Measurements from ENCODE around the gene PALLD.

The PALLD gene

DNA sequence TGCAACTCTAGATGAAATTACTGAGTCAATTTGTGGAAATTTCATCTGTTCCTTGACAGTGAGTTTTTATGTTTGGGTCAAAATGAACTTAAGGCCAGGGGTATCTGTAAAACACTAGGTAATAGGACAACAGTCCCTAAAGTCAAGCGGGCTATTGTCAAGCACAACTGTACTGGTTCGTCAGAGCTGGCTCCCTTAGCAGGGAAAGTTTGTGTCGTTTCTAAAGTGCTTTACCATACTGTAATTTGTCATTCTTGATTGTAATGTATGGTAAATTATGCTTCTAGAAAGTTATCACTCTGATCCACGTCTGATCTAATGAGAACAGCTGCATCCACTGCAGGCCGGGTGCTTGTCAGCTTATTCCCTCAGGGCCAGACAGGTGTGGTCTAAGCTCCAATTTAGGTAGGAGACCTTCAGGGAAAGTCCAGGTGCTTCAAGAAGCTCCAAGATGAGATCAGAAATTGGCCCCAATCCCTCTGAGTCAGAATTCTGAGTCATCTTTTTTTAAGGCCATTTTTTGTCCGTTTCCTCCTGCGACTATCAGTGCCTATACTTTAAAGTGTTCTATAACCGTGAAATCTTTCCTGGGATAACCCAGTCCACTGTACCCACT lies 92.2 kb downstream of the PALLD start:
- no peak for DNase-seq

DNA sequence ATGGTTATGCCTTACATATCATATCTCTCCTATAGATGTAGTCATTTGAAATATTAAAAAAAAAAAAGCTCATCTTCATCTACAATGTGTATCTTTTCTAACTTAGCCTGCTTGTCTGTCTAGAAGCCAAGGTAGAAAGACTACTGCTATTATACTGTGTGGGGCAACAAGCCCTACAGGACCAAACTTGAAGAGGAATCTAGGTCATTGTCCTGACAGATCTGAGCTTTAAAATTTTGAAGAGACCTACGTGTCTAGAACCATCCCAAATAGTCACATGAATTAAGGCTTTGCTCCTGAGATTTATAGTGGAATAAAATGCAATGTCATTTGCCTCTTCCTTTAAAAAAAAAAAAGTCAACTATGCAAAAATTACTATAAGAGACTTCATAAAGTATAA lies 95.8 kb downstream of the PALLD start:
- no peak for DNase-seq

DNA sequence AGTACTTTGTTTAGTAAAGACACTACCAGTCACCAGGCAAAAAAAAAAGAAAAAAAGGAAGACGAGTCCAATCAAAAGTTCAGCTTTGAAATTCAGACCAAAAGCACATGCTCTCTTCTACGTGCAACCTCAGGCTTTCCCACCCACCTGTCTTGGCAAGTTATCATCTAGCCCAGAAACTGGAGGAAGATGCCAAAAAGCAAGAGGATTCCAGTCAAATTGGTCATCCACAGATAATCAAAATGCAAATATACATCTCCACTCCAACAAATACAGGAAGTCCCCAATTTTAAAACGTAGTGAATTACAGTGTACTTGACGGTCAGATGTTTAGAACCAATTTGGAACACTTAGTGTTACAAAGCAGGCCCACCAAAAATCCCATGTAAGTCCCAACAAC lies 96.5 kb downstream of the PALLD start:
- no peak for DNase-seq

DNA sequence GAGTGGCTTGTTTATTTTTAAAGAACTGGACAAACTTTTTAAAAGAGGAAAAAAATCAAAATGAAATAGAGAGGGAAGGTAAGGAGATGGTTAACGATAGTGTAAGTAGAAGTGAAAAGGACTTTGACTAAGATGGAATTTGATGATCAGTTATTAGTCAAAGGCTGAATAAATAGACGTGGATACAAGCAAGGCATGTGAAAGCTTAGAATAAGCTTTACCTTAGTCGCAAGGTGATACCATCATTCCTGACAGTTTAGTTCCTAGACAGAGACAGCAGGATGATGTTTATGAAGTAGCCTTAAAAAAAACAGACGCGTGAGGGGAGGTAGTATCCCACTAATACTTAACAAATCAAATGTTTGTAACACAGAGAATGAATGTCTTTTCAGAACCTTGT lies 97.3 kb downstream of the PALLD start:
- DNase-seq: no peak

DNA sequence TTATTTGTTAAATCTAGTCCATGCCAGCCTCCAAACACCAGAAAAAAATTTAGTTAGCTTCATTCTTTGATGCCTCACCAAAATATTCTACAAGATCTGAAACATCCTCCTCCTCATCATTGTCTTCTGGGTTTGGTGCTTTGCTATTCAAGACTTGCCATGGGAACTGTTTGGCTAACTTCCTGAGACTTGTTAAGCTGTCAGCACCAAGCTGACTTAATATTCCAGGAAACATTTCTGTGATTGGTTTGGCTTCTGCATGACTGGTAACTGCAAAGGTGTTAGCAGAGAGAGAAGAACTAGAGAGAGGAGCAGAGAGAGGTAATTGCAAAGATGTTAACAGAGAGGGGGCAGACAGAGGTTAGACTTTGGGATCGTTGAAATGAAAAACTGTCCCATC lies 101.3 kb downstream of the PALLD start:
- no peak for DNase-seq

DNA sequence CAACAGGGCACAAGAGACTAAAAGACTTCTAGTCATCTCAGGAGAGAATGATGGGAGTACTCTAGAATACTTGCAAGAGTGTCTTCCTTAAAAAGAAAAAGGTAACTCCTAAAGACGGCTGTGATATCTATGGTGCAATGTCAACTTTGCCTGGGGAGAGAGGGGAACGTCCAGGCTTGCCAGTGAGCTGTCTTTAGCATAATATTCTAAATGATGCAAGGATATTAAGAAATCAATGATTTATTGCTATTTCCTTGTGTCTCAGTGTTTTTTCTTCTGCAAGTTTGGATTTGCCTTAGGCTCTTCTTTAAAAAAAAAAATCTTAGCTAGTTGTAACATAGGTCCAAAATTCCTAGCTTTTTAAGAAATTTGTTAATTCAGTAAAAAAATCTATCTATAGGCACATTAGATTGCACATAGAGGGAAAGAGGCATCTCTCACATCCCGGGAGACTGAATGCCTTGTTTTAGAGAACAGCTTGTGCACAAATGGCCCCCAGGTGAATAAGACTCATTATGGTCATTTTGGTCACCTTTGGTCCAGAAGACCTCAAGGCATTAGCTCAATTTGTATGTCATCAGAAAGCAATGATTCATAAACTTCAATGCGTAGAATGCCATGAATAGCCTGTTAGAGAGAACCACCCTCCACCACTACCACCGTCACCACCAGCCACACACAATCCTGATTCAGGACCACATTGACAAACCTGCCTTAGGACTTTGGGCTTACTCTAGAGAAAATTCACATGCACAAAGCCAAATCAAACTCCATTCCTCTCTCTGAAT lies 104.1 kb downstream of the PALLD start:
- DNase-seq: no peak

DNA sequence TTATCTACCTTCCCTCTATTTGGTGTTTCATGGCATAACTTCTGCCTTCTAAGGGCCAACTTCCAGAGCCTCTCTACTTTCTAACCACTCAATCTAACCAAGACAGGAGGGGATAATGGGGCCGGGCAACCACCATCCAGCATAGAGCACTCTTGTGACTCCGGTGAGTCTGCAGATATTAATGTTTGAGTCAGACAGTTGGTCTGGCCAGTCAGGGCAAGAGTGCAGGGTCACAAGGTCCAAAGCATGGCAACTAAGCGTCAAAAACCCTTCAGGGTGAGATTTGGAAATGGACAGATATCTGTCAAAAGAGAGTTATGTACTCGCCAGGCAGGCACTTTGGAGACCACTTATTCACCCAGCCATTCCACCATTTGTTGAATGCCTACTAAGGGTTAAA lies 105.0 kb downstream of the PALLD start:
- no peak for DNase-seq

DNA sequence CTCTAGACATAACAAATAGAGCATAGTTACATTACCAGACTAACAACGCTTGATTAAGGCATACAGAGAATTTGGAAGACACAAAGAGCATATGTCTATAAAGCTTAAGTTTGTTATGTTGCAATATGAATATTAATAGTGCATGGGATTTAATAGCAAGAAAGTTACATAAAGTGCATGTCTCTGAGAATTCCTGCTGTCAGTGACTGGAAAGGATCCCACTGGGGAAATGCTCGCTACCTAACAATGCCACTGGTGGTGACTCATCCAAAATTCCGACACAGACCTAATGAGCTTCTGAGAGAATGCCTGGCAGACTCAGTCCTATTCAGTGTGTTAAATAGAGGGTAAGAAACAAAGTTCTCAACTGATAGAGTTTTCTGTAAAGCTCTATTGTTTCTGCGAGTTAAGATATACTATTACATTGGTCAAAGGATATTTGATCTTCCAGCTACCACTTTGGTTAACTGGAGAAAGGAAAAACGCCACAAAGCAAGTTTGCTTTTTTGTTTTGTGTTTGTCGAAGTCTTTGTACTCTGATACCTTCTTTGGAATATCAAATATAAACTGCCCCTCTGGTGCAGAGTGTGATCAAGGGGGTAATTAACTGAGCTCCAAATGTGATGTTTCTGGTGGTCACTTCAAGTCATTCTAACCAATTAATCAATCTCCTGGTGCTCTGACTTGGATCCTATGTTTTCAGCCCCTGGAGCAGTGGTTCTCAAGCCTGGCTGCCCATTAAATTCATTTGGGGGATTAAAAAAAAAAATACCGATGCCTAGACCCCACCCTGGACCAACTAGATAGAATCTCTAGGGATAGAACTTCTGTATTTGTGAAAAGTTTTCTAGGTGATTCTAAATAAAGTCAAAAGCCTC lies 107.9 kb downstream of the PALLD start:
- no peak for DNase-seq

DNA sequence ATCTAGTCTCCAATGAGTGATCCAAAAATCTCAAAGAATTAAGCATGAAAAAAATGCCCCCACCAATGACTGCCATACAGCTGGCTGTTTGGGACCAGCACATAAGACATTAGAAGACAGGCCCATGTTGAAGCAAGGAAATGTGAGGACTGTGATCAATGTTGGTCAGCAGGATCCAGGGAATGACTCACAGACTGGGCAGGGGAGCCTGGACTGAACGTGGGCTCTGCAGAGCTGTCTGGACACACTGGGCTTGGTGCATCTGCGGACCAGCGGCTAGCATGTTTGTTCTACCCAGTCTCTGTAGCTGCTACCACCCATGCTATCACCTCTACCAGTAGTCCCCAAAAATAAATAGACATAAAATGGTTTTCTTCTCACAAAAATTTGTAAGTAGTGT lies 108.6 kb downstream of the PALLD start:
- no peak for DNase-seq

DNA sequence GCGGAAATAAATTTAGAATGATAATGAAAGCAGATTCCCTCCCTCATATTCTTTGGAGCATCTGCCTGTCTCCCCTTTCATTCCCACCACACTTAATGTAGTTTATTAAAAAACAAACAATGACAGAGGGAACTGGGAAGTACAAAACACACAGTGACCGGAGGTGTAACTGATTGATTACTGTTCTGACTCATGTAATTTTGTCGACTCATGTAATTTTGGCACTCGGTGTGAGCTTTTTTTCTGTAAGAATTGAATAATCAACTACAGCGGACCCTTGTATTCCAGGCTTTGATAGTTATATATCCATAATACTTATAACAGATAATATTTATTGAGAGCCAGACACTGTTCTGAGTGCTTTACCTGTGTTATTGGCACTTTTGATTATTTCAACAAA lies 110.4 kb downstream of the PALLD start:
- DNase-seq: no peak

DNA sequence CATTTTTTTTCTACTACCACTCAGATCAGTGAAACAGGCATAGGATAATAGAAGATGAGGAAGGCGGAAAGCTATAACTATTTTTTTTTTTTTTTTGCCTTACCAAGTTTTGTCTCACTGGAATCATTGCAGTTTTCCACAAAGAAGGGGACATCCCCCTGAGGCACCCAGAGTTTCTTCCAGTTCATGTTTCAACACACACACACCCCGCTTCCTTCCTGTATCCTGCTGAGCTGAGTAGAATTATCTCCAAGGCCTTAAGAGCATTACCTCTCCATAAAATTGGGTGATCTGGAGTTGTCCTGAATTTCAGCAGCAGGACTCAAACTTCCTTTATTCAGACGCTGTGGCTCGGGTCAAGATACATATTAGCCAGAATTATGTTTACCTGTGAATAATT lies 111.9 kb downstream of the PALLD start:
- DNase-seq: no peak

DNA sequence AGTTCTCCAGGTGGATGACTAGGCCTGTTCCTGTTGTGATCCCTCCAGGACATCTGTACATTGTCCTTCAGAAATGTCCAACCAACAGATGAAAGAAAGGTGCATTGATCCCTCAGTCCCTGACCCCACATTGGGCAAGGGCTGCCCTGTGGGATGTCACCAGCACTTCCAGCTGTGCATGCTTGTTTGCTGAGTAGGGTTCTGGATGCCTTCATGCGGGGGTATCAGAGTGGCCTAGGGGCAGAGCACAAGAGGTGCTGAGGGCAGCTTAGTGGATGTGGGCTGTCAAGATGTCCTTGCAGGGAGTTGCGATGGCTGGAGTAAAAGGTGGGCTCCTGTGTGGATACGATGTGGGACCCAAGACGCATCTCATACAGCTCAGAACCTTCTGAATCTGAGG lies 112.5 kb downstream of the PALLD start:
- no peak for DNase-seq

DNA sequence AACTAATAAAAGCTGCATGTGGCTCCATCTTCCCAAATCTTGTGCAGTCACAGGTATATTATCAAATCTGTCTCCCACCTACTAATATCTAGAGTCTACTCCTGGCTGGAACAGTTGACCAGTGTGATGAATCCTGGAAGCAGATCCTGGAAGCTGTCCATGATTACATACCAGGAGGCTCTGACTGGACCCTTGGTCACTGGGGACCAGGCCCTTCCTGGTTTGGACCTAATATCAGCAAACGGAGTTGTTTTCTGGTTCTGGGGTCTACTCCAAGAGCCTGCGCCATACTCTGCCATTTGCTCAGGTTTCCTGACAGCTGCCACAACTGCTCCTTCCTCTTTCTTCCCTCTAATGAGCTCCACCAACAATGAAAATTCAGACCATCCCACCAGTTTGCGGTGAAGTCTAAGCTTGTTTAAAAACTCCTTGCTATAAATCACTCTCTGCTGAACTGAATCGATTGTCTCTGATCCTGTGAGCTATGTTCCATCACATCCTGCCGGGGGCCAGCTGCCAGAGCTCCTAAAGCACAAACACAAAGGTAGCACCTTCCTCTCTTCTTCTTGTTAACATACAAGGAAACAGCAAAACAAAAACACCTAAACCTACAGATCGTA lies 114.2 kb downstream of the PALLD start:
- no peak for DNase-seq

DNA sequence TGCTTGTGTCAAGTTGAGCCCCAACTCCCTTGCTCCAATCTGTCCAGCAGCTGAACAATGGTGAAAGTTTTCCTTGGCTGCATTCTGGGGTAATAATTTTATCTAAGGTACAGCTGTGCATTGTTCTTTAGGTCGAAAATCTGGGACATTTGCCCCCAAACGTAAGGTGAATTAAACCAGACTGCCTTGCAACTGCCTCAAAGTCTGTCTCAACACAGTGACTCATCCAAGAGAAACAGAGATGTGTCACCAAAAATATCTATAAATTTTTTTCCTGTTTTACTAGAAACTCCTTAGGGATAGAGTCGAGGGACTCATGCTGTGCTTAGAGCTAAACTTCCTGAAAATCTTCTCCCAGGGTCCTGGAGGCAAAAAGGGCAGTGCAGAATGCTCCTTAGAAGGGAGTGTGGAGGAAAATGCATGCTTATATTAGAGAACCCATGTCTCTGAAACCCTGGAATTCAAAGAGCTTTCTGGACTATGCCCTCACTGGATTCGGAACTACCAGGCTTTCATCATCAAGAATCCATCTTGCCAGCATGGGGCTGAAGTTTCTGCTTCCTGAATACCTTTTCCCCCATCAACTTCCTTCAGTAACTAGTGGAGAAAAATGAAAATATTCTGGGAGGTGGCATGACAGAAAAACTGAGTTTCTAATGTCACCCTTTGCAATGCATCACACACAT lies 115.7 kb downstream of the PALLD start:
- DNase-seq: no peak

DNA sequence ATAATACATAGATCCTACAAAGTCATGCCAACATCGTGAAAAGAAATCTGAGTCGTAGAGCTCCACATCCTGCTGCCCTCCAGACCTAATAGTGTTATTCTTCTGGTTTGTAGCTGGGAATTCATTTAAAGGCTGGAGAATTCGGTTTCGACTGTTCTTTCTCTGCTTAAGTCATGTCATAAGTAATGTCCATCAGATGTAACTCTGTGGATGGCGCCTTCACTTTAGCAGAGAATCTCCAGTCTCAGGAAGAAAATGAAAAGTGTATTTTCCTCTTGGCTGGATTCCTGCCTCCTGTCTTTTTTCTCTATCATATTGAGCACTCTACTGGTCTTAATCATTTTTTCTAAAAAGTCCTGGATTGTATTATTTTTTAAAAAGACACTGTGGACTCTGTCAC lies 117.0 kb downstream of the PALLD start:
- no peak for DNase-seq

DNA sequence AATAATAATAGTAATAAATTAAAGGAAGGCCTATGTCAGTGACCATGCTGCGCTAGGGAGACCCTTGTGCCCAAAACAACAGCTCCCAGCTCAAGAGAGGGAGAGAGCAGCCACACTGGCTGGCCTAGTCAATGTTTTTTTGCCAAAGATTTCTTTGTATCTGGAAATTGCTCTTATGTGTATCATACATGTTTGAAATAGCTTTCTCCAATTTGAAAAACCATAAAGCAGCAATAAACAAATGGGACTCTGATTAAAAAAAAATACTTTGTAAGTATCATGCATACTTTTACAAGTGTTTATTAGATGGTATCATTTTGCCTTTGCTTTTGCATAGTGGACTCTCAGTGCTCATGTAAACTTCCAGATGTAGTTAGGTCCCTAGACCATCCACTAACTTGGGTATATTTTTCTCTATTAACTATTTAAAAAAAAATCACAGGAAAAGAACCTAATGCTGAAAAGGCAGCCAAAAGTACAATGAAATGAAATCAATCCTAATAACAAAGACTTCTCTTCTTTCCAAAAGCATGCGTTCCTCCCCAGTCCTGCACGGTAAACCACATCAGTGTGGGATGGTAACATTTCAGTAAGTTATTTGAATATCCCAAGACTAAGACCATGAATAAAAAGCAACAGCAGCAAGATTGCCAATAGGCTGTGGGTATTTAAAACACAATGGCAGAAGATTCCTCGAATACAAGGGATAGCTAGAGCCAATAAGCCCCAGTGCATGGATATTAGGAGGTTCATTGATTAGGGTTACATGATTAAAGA lies 117.6 kb downstream of the PALLD start:
- DNase-seq: no peak

DNA sequence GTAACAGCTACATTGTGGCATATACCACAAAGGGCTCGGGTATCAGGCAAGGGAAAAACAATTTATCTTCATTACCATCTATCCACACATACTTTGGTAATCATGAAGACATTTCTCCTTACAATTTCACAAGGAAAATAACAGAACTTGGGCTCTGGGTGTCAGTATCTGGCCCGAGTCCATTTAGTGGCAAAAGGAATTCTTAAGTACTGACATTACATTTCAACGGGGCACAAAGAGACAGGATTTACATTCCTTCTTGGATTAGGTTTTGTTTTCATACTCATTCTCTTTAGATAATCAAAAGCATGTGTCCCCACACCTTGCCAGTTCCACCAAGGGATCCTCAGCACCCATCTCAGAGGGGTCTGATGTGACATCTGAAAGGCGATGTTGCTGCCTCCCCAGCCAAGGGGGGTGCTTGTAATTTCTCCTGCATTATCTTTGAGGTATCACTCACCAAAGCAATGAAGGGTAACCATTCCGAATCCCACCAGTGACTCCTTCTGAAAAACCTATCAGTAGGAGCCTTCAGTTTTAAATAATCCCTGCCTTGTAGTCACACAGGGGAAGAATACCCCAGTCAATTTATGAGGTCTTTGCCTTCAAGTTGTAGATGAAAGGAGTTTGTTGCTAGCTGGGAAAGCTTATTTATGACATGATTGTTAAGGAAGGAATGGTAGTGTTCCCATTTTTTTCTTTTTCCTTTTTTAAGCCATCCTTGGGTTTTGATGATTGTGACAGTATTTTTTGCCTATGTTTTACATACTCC lies 118.6 kb downstream of the PALLD start:
- DNase-seq: no peak

DNA sequence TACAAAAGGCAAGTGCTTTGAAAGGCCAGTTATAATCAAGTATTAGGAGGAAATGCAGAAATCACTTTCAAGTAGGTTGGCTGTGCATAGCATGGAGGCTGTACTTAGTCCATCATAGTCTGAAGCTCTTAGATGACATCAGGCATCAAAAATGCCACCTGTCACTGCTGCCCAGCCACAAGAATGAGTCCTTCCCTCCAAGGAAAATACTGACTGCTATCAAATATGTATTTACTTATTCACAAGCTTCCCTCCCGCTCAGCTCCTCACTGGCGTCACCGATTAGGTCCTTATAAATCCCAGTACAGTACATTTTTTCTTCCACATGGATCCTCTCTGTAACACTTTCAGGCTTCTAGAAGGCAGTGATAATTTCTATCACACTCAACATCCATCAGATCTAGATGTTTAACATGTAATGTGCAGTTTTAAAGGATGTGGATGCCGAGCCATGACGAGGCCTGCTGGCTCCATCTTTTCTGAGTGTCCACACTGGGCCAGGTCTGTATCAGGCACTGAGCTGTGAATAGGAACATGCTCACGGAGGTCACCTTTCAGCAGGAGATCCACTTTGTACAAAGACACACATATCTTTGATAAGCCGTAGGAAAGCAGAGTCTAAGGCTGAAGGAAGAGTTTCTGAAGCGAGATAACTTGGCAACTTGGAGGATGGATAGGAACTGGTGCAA lies 121.9 kb downstream of the PALLD start:
- DNase-seq: no peak

DNA sequence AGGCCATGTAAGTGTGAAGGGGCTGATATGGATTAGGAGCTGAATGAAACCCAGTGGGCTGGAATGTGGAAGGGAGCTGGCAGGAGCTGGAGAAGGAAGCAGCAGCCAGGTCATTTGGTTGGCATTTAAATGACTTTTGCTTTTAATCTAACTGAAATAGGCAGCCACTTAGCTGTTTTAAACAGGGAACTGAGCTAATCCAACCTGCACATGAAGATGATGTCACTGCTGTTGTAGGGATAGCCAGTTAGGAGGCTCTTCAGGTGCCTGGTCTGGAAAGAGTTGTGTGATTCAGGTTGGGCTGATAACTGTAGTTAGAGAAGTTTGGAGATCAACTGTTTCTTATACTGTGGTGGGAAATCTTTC lies 122.4 kb downstream of the PALLD start:
- no peak for DNase-seq

Data from right kidney (tissue), 1 donor.